ENCODE data around the gene CCNE1. TPM values are rescaled to one million over a fixed set of nuclear protein-coding genes. Genes with fewer than 3 reads are reported as not detected.
A peak's percentile ranks its signal among the peaks of the same experiment; 100 is the strongest.

Gene CCNE1
- total and polyA plus RNA-seq, 2 experiments from 2014 or later = 26.1 to 38.3 TPM

DNA sequence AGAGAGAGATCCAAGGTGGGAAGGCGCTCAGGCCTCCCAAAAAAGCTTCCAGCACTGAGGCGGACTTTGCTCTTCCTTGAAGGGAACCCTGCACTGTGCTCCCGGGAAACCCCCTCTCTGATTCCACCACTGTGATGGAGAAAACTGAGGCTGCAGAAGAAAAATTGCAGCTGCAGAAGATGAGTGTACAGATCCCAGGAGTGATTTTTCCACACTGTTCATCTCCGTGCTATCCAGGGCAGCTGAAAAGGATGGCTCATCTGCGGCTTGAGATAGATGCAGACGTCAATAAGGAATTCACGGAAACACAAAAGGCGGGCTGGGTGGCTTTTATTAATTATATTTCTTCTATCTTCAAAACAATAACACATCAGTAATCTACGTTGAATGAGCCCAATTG, 26.2 kb downstream of the CCNE1 start (continued):
- TF ChIP-seq CTCF (conservative IDR thresholded peaks at IDR 0.05; ENCODE audit: low read depth in 2 of 2) = no peak
- TF ChIP-seq CREB1 (CRISPR knock-in tag; IDR thresholded peaks at IDR 0.05; ENCODE audit: low read depth) = no peak

GRCh38 chr19:29840066-29840950, 28.5 kb downstream of the CCNE1 start:
- Mint-ChIP-seq H3K27me3 (ENCODE audit: insufficient read depth, low read depth, poor library complexity) (peaks cover 11% of the 10 kb centered on the region), H3K36me3 (ENCODE audit: low read depth) (no peaks in the 10 kb centered on the region), H3K4me3 (no peak overlapping the region), H3K9me3 (no peaks in the 10 kb centered on the region; the same call in 2 of the 3 replicates), H3K4me1 (peaks cover 17% of the 10 kb centered on the region), H3K27ac (no peak overlapping the region)
- Histone ChIP-seq H3K9me2 (ENCODE audit: insufficient read depth) (no peaks in the 10 kb centered on the region), H3K79me2 (replicated peaks; ENCODE audit: insufficient read depth) (no peaks in the 10 kb centered on the region), H3K27ac (ENCODE audit: low read depth) (no peak overlapping the region), H3K36me3 (ENCODE audit: insufficient read depth) (no peaks in the 10 kb centered on the region), H3K4me3 (no peak overlapping the region), H2AFZ (no peak overlapping the region; the same call in 1 of the 2 replicates), H3F3A (replicated peaks; ENCODE audit: low read depth) (peaks cover 7% of the 10 kb centered on the region; the same call in 1 of the 2 replicates), H3K4me1 (ENCODE audit: insufficient read depth) (peaks cover 7% of the 10 kb centered on the region; the same call in 1 of the 2 replicates), H3K4me2 (no peak overlapping the region), H4K20me1 (replicated peaks; ENCODE audit: insufficient read depth) (no peaks in the 10 kb centered on the region; the same call in 1 of the 2 replicates), H3K27me3 (ENCODE audit: insufficient read depth) (peaks cover 5% of the 10 kb centered on the region; the same call in 1 of the 2 replicates)
- no peak for TF ChIP-seq CREB1 (CRISPR knock-in tag; IDR thresholded peaks at IDR 0.05; ENCODE audit: low read depth)
- TF ChIP-seq EZH2 (IDR thresholded peaks at IDR 0.05; ENCODE audit: low read depth, unreplicated experiment) = no peak
- DNase-seq (ENCODE audit: low spot score) (no peak), ATAC-seq (no peak)

GRCh38 chr19:29841209-29841558, 29.4 kb downstream of the CCNE1 start:
- Histone ChIP-seq H2AFZ (peak overlapping the region; percentile 66; the same call in 1 of the 2 replicates), H3K27me3 (ENCODE audit: insufficient read depth) (peaks cover 5% of the 10 kb centered on the region; the same call in 1 of the 2 replicates), H3K9me2 (ENCODE audit: insufficient read depth) (no peaks in the 10 kb centered on the region), H3K36me3 (ENCODE audit: insufficient read depth) (no peaks in the 10 kb centered on the region), H4K20me1 (replicated peaks; ENCODE audit: insufficient read depth) (no peaks in the 10 kb centered on the region; the same call in 1 of the 2 replicates), H3K27ac (ENCODE audit: low read depth) (no peak overlapping the region), H3K4me1 (ENCODE audit: insufficient read depth) (peaks cover 15% of the 10 kb centered on the region), H3F3A (replicated peaks; ENCODE audit: low read depth) (peaks cover 15% of the 10 kb centered on the region; the same call in 1 of the 2 replicates), H3K4me3 (no peak overlapping the region), H3K4me2 (no peak overlapping the region), H3K79me2 (replicated peaks; ENCODE audit: insufficient read depth) (no peaks in the 10 kb centered on the region)
- no peak for DNase-seq (ENCODE audit: low spot score)
- peaks cover 9% of the 10 kb centered on the region for H3K27me3 Mint-ChIP-seq (ENCODE audit: insufficient read depth, low read depth, poor library complexity)
- H3K9me3 Mint-ChIP-seq = no peaks in the 10 kb centered on the region; the same call in 2 of the 3 replicates
- H3K4me3 Mint-ChIP-seq = no peak overlapping the region
- no peaks in the 10 kb centered on the region; the same call in 2 of the 3 replicates for H3K36me3 Mint-ChIP-seq (ENCODE audit: low read depth)
- H3K27ac Mint-ChIP-seq = no peak overlapping the region
- ATAC-seq = no peak
- H3K4me1 Mint-ChIP-seq = peaks cover 24% of the 10 kb centered on the region
- TF ChIP-seq POLR2AphosphoS5 (IDR thresholded peaks at IDR 0.05; ENCODE audit: low read depth) (no peak), EZH2 (IDR thresholded peaks at IDR 0.05; ENCODE audit: low read depth, unreplicated experiment) (no peak), CREB1 (CRISPR knock-in tag; IDR thresholded peaks at IDR 0.05; ENCODE audit: low read depth) (no peak)
- TF ChIP-seq, protein P1, sequence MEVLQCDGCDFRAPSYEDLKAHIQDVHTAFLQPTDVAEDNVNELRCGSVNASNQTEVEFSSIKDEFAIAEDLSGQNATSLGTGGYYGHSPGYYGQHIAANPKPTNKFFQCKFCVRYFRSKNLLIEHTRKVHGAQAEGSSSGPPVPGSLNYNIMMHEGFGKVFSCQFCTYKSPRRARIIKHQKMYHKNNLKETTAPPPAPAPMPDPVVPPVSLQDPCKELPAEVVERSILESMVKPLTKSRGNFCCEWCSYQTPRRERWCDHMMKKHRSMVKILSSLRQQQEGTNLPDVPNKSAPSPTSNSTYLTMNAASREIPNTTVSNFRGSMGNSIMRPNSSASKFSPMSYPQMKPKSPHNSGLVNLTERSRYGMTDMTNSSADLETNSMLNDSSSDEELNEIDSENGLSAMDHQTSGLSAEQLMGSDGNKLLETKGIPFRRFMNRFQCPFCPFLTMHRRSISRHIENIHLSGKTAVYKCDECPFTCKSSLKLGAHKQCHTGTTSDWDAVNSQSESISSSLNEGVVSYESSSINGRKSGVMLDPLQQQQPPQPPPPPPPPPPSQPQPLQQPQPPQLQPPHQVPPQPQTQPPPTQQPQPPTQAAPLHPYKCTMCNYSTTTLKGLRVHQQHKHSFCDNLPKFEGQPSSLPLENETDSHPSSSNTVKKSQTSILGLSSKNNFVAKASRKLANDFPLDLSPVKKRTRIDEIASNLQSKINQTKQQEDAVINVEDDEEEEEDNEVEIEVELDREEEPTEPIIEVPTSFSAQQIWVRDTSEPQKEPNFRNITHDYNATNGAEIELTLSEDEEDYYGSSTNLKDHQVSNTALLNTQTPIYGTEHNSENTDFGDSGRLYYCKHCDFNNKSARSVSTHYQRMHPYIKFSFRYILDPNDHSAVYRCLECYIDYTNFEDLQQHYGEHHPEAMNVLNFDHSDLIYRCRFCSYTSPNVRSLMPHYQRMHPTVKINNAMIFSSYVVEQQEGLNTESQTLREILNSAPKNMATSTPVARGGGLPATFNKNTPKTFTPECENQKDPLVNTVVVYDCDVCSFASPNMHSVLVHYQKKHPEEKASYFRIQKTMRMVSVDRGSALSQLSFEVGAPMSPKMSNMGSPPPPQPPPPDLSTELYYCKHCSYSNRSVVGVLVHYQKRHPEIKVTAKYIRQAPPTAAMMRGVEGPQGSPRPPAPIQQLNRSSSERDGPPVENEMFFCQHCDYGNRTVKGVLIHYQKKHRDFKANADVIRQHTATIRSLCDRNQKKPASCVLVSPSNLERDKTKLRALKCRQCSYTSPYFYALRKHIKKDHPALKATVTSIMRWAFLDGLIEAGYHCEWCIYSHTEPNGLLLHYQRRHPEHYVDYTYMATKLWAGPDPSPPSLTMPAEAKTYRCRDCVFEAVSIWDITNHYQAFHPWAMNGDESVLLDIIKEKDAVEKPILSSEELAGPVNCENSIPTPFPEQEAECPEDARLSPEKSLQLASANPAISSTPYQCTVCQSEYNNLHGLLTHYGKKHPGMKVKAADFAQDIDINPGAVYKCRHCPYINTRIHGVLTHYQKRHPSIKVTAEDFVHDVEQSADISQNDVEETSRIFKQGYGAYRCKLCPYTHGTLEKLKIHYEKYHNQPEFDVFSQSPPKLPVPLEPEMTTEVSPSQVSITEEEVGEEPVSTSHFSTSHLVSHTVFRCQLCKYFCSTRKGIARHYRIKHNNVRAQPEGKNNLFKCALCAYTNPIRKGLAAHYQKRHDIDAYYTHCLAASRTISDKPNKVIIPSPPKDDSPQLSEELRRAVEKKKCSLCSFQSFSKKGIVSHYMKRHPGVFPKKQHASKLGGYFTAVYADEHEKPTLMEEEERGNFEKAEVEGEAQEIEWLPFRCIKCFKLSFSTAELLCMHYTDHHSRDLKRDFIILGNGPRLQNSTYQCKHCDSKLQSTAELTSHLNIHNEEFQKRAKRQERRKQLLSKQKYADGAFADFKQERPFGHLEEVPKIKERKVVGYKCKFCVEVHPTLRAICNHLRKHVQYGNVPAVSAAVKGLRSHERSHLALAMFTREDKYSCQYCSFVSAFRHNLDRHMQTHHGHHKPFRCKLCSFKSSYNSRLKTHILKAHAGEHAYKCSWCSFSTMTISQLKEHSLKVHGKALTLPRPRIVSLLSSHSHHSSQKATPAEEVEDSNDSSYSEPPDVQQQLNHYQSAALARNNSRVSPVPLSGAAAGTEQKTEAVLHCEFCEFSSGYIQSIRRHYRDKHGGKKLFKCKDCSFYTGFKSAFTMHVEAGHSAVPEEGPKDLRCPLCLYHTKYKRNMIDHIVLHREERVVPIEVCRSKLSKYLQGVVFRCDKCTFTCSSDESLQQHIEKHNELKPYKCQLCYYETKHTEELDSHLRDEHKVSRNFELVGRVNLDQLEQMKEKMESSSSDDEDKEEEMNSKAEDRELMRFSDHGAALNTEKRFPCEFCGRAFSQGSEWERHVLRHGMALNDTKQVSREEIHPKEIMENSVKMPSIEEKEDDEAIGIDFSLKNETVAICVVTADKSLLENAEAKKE (CRISPR knock-in tag; IDR thresholded peaks at IDR 0.05) = no peak
